H54 (cell line): ENCODE results near the gene EFCAB7.

ENCODE experiments used
- DNase-seq: peaks from one replicate; pipeline ENCODE4 v3.0.0; 2011; ENCODE audit warnings: low spot score, mixed read lengths; ENCODE audit not compliant: insufficient read length
- FAIRE-seq: peaks from 3 replicates; lab custom pipeline; 2011; peaks lifted over from hg19 to GRCh38; lab: Jason Lieb, UNC
- POLR2A ChIP-seq: IDR thresholded peaks from 2 replicates; pipeline ENCODE4 v1.6.1; 2011; ENCODE audit warnings: low read depth, mild to moderate bottlenecking, low read length

Gene EFCAB7

DNA sequence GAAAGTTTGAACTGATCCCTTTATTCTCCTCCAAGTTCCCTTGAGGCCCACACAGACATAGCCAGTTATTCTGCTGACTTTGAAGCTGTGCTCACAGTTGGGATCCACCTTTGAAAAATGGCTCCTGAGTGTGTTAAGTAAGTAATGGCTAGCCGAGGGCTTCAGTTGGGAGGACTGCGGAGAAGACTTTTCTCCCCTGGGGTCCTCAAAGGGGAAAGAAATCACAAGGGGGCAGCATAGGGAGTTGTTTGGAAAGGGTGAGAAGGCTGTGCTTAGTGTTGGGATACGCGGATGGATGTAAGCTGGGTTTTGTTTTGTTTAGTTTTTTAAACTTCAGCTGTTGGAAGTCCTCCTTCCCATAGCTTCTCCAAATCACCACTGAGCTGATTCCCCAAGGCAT, 78.1 kb downstream of the EFCAB7 start:
- TF ChIP-seq POLR2A: no peak
- no peak for DNase-seq
- FAIRE-seq: no peak

GRCh38 chr1:63601912-63602311, 78.6 kb downstream of the EFCAB7 start:
- DNase-seq: no peak
- FAIRE-seq: no peak
- TF ChIP-seq POLR2A: no peak

GRCh38 chr1:63602629-63603028, 79.3 kb downstream of the EFCAB7 start:
- FAIRE-seq (no peak), DNase-seq (no peak)
- no peak for TF ChIP-seq POLR2A

GRCh38 chr1:63603810-63604209, 80.5 kb downstream of the EFCAB7 start:
- no peak for FAIRE-seq
- no peak for TF ChIP-seq POLR2A
- DNase-seq: no peak

DNA sequence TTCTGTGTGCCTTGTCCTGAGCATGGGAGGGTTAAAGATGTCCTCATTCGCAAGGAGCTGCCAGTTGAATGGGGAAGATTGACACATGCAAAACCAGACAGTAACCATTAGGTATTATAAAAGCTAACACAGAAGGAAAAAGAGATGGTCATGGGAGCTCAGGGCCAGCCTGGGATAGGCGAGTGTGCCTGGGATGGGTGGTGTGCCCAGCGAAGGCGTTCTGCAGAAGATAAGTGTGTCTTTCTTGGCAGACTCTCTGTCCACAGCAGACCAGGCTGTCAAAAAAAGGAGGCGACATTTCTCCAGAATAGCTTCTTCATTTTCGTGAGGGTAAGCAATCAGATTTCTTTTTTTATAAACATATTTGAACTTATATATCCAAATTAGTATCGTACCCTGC, 84.0 kb downstream of the EFCAB7 start:
- no peak for DNase-seq
- FAIRE-seq: no peak
- TF ChIP-seq POLR2A: no peak

DNA sequence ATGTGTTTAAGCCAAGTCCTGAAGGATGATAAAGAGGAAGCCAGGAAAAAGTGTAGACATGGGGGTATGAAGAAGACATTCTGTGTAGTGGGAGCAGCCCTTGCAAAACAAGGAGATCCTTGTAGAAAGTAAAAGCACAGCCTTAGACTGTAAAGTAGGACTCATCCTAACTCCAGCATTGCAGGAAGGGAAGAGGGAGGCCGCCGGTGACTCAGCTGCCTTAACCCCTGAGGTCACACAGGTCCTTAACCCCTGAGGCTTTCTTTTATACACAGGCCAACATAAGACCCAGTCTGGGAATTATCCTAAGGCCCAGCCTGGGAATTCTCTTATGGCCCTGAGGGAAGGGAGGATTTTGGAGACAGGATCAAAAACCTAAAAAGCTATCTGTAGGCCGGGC, 87.9 kb downstream of the EFCAB7 start:
- TF ChIP-seq POLR2A: no peak
- peak; percentile 85 for FAIRE-seq
- peak; percentile 49 for DNase-seq

DNA sequence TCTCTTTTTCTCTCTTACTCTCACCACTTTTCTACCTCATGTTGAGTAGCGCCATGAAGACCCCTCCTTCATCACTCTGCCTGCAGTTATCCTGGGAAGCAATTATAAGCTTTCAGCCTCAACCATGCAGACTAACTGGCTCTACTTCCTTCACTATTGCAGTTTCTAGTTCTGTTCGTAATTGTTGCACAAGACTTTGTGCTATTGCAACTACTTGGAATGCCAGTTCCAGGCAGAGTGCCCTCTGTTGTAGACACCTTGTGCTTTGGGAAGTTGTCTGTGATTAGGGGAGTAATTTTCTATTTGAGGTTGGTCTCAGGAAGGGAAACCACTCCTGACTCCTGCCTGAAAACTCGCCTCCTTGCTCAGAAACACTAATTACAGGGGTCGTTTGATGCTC, 89.2 kb downstream of the EFCAB7 start:
- no peak for FAIRE-seq
- no peak for TF ChIP-seq POLR2A
- no peak for DNase-seq

DNA sequence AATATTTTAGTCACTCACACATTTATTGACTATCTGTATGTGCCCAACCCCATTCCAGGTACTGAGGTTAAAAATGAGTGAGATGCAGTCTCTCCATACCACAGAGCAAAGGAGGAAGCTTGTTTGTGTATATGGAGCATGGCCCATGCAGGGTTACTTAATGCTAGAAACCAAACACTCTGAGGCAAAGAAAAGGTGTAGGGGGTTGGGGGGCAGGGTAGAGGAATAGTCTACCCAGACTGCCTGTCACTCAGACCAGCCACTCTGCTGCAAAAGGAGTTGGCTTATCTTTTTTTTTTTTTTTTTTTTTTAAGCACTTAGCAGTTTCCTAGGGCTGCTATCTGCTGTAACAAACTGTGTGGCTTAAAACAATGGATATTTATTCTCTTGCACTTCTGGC, 89.6 kb downstream of the EFCAB7 start:
- no peak for DNase-seq
- TF ChIP-seq POLR2A: no peak
- FAIRE-seq: no peak

DNA sequence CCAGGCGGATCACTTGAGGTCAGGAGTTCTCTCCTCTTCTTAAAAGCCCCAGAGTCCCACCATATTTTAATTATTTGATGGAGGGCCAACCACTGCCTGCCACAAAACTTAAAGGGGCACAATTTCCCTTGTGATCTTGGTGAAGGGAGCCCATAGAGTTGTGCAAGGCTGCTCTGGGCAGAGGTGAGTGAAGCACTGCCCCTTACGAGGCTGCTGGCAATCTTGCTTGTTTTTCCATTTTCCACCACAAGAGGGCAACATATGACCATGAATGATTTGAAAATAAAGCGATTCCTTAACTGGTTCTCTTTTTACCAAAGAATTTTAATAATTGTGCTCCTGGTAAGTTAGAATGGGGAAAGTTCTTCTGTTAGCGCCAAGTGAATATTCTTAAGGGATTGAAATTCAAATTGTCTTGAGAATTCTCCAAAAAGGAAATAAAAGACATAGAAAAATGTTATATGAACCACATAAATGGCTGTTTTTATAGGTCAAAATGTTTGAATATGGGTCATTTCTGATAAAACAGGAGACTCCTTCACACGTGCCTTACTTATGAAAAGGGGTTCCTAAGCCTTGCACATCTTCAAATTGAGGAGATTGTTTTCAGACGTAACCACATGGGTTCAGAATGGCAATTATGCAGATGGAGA, 92.6 kb downstream of the EFCAB7 start:
- peak; percentile 53 for FAIRE-seq
- TF ChIP-seq POLR2A: no peak

DNA sequence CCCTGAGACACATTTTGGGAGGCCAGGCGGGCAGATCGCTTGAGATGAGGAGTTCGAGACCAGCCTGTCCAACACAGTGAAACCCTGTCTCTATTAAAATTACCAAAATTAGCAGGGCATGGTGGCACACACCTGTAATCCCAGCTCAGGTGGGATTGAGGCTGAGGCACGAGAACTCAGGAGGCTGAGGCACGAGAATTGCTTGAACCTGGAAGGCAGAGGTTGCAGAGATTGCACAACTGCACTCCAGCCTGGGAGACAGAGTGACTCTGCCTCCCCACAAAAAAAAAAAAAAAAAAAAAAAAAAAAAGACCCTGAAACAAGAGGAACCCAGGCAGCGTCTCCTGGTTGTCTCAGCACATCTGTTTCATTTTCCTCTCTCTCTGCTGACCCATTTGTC, 94.1 kb downstream of the EFCAB7 start:
- FAIRE-seq: no peak
- TF ChIP-seq POLR2A: no peak
- DNase-seq: no peak

More for the DNA sequence above, 92.6 kb downstream of the EFCAB7 start:
- peak; percentile 23 for DNase-seq

DNA sequence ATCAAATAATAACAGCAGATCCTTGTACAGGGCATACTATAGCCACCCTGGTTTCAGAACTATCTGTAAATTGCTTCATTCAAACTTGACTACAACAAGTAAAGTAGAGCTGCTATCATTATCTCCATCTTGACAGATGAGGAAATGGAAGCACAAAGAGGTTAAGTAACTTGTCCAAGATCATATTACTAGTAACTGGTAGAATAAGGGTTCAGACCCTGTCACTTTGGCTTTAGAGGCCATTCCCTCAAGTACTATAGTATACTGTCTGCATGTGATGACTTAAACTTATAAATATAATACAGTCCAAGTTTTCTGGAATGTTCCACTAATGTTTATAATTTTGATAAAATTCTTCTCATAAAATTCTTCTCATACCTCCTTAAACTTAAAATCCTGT, 94.7 kb downstream of the EFCAB7 start:
- no peak for TF ChIP-seq POLR2A
- DNase-seq: no peak
- no peak for FAIRE-seq

DNA sequence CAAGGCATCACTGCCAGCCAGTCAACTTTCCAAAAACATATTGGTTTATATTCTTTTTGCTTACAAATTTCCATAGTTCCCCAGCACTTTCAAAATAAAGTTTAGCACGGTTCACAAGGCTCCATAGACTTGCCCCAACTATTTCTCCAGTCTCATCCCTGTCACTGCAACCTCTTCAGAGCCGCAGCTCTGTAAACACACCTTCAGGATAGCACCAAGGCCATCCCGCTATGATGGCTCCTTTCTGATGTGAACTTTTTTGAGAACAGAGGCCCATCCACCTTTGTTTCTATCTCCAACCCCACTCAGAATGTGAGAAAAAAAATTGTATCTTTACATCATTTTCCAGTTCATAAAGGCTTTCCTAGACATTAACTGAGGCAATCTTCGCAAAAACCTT, 96.2 kb downstream of the EFCAB7 start:
- no peak for DNase-seq
- FAIRE-seq: no peak
- no peak for TF ChIP-seq POLR2A

GRCh38 chr1:63620671-63621070, 97.3 kb downstream of the EFCAB7 start:
- TF ChIP-seq POLR2A: no peak
- DNase-seq: no peak
- no peak for FAIRE-seq

DNA sequence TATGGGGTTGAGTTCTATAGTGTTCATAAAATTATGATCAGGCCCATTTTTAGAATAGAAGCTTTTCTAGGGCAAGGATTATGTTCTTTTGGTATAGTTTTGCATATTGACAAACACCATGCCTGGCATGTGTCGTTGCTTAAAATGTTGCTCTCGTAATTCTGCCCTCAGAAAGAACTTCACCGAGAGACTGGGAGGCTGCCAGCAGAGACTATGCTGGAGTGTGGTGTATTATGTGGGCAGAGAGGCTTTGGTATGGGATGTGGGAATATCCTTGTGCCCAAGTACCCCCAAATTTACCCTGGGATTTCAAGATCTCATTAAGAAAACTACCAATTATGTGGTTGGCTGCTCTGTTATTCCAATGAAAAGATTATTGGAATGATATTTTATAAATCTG, 97.8 kb downstream of the EFCAB7 start:
- TF ChIP-seq POLR2A: no peak
- no peak for FAIRE-seq
- DNase-seq: no peak

- FAIRE-seq: no peak
- no peak for TF ChIP-seq POLR2A
- no peak for DNase-seq
These were observed 98.4 kb downstream of the EFCAB7 start for GRCh38 chr1:63621698-63622097.
